Hepatocyte (in vitro differentiated cells): ENCODE results near the gene PPFIA4.

Experiments used
- EZH2 ChIP-seq: fragments of 200-600 bp; sonication (generic); IDR thresholded peaks from 2 replicates; pipeline ENCODE4 v1.6.1; 2016; ENCODE audit warnings: antibody characterized with exemption, mild to moderate bottlenecking, borderline replicate concordance
- EZH2phosphoT487 ChIP-seq: fragments of 200-600 bp; sonication (generic); IDR thresholded peaks from one replicate; pipeline ENCODE4 v1.6.1; 2018; ENCODE audit warnings: antibody characterized with exemption, mild to moderate bottlenecking, low read depth, moderate library complexity; ENCODE audit not compliant: unreplicated experiment, severe bottlenecking
- TF ChIP-seq, protein P1 (sequence below): fragments of 200-600 bp; sonication (generic); IDR thresholded peaks from 2 replicates; pipeline ENCODE4 v1.5.1; 2016; ENCODE audit warnings: antibody characterized with exemption, mild to moderate bottlenecking; ENCODE audit not compliant: poor library complexity

DNA sequence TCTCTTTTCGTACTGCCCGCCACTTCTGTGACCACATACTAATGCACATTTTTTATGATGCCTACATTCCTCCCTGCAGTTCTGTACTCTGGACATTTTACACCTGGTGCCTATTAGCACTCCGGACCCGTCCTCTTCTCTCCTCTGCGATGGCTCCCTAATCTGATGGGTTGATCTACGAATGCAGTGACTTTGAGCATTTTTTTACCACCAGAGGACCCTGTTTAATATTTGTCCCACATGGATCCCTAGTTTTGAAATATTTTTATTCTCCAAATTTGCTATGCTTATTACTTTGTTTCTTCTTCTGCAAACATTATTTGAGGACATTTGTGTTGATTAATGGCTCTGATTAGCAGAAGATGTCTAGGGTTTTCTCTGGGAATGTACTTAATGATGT is 5.2 kb downstream of the PPFIA4 start:
- TF ChIP-seq, protein P1, sequence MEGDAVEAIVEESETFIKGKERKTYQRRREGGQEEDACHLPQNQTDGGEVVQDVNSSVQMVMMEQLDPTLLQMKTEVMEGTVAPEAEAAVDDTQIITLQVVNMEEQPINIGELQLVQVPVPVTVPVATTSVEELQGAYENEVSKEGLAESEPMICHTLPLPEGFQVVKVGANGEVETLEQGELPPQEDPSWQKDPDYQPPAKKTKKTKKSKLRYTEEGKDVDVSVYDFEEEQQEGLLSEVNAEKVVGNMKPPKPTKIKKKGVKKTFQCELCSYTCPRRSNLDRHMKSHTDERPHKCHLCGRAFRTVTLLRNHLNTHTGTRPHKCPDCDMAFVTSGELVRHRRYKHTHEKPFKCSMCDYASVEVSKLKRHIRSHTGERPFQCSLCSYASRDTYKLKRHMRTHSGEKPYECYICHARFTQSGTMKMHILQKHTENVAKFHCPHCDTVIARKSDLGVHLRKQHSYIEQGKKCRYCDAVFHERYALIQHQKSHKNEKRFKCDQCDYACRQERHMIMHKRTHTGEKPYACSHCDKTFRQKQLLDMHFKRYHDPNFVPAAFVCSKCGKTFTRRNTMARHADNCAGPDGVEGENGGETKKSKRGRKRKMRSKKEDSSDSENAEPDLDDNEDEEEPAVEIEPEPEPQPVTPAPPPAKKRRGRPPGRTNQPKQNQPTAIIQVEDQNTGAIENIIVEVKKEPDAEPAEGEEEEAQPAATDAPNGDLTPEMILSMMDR, result peak; percentile 15
- TF ChIP-seq EZH2 (no peak), EZH2phosphoT487 (no peak)
